Common myeloid progenitor, CD34-positive (primary cell): ENCODE data around the gene LASP1NB.
"Not testable (repeated sequence)": the region's sequence is repeated elsewhere in the genome, so short reads cannot be mapped to it uniquely, and the experiment has no call there.

Experiments used
- CTCF ChIA-PET: fragments of 350-600 bp; sonication (Branson Sonifier 250); formaldehyde crosslinking; loops from one replicate; lab custom pipeline; 2021; ENCODE audit warnings: antibody characterized with exemption; lab: Charles Lee
- POLR2A ChIA-PET: fragments of 350-600 bp; sonication (Branson Sonifier 250); formaldehyde crosslinking; loops from one replicate; lab custom pipeline; 2021; ENCODE audit warnings: antibody characterized with exemption; lab: Charles Lee
- DNase-seq, 3 donors: peaks; one replicate each; pipeline versions ENCODE4 v3.0.0 to v3.0.0-alpha.2; 2013
- H3K27ac ChIP-seq, 2 experiments: 1 replicate in 1 of 2; 2 replicates in 1 of 2; pipeline ENCODE4 v1.7.0; 2013; ENCODE audit warnings: inconsistent platforms in 2 of 2, low read length in 2 of 2, mild to moderate bottlenecking in 2 of 2, low read depth in 1 of 2, moderate library complexity in 1 of 2; ENCODE audit not compliant: severe bottlenecking in 2 of 2, insufficient read depth in 1 of 2, poor library complexity in 1 of 2
- H3K27me3 ChIP-seq, 5 experiments: replicated peaks in 2 of 5; 1 replicate in 3 of 5; 2 replicates in 2 of 5; pipeline versions ENCODE4 v1.6.1 to v1.7.0; 2013; ENCODE audit warnings: low read length in 4 of 5, mild to moderate bottlenecking in 2 of 5, moderate library complexity in 2 of 5, inconsistent platforms in 1 of 5; ENCODE audit not compliant: insufficient read depth in 5 of 5, control insufficient read depth in 4 of 5
- H3K36me3 ChIP-seq, 4 experiments: 1 replicate in 2 of 4; 2 replicates in 2 of 4; pipeline versions ENCODE4 v1.6.1 to v1.7.0; 2013; ENCODE audit warnings: low read length in 3 of 4, control low read depth in 1 of 4, mild to moderate bottlenecking in 1 of 4; ENCODE audit not compliant: control insufficient read depth in 4 of 4, insufficient read depth in 4 of 4
- H3K4me1 ChIP-seq, 4 experiments: 1 replicate in 3 of 4; 2 replicates in 1 of 4; pipeline versions ENCODE4 v1.6.1 to v1.7.1; 2013; ENCODE audit warnings: low read length in 3 of 4, mild to moderate bottlenecking in 3 of 4, control low read depth in 1 of 4, inconsistent platforms in 1 of 4, moderate library complexity in 1 of 4; ENCODE audit not compliant: control insufficient read depth in 4 of 4, insufficient read depth in 4 of 4; ENCODE audit errors: control extremely low read depth in 1 of 4
- H3K4me3 ChIP-seq, 7 experiments: 1 replicate in 4 of 7; 2 replicates in 3 of 7; pipeline versions ENCODE4 v1.5.1 to v1.7.0; 2013; ENCODE audit warnings: mild to moderate bottlenecking in 7 of 7, low read length in 6 of 7, moderate library complexity in 6 of 7, inconsistent platforms in 2 of 7, low read depth in 2 of 7, control low read depth in 1 of 7; ENCODE audit not compliant: insufficient read depth in 4 of 7, control insufficient read depth in 1 of 7; ENCODE audit errors: extremely low read depth in 1 of 7
- H3K9me3 ChIP-seq, 5 experiments: 1 replicate in 4 of 5; 2 replicates in 1 of 5; pipeline versions ENCODE4 v1.6.1 to v1.7.1; 2013; ENCODE audit warnings: low read length in 4 of 5, mild to moderate bottlenecking in 2 of 5, inconsistent platforms in 1 of 5, low read depth in 1 of 5, moderate library complexity in 1 of 5; ENCODE audit not compliant: control insufficient read depth in 4 of 5, insufficient read depth in 2 of 5; ENCODE audit errors: control extremely low read depth in 1 of 5
- WGBS: methylation state at CpG from one replicate; pipeline ENCODE4 v1.1.5; 2013; ENCODE audit not compliant: insufficient coverage; 5-methylcytosine and 5-hydroxymethylcytosine counted together

LASP1NB gene

GRCh38 chr17:38947189-38947588, 21.8 kb downstream of the LASP1NB start:
- Histone ChIP-seq H3K4me3 (no peak overlapping the region), H3K36me3 (no peaks in the 10 kb centered on the region), H3K27ac (no peak overlapping the region), H3K4me1 (no peaks in the 10 kb centered on the region), H3K27me3 (no peaks in the 10 kb centered on the region), H3K9me3 (no peaks in the 10 kb centered on the region)
- POLR2A ChIA-PET, result no interaction called here
- CTCF ChIA-PET, result no interaction called here
- DNase-seq, result peak in 2 of 3 donors; percentile 35 to 43
- WGBS, result 100% methylated on average over 2 of the region's 2 CpGs

GRCh38 chr17:38953800-38954199, 28.4 kb downstream of the LASP1NB start:
- DNase-seq, H3K4me3 ChIP-seq, H3K27me3 ChIP-seq, CTCF ChIA-PET, H3K36me3 ChIP-seq, H3K9me3 ChIP-seq, H3K4me1 ChIP-seq, POLR2A ChIA-PET, H3K27ac ChIP-seq: not testable (repeated sequence)
- WGBS, result no CpG with 5 or more reads among the region's 7 CpGs

- H3K36me3 ChIP-seq, result no peaks in the 10 kb centered on the region
- H3K4me3 ChIP-seq, result no peak overlapping the region
- no peaks in the 10 kb centered on the region for H3K9me3 ChIP-seq
- no peaks in the 10 kb centered on the region for H3K27me3 ChIP-seq
- DNase-seq, result no peak
- H3K27ac ChIP-seq, result no peak overlapping the region
- no peaks in the 10 kb centered on the region for H3K4me1 ChIP-seq
- WGBS, result no CpG with 5 or more reads among the region's 1 CpG
- POLR2A ChIA-PET, result no interaction called here
- CTCF ChIA-PET, result interaction anchor here (0.6 kb wide), 1 partner anchor 1008 kb away, joined by 4 read pairs; no protein-coding TSS in a partner anchor
These were observed 32.9 kb downstream of the LASP1NB start for GRCh38 chr17:38958326-38958725.

- no peak for DNase-seq
- CTCF ChIA-PET, result interaction anchor here (0.6 kb wide), 1 partner anchor 1008 kb away, joined by 4 read pairs; no protein-coding TSS in a partner anchor
These were observed 33.3 kb downstream of the LASP1NB start for GRCh38 chr17:38958756-38959155.

DNA sequence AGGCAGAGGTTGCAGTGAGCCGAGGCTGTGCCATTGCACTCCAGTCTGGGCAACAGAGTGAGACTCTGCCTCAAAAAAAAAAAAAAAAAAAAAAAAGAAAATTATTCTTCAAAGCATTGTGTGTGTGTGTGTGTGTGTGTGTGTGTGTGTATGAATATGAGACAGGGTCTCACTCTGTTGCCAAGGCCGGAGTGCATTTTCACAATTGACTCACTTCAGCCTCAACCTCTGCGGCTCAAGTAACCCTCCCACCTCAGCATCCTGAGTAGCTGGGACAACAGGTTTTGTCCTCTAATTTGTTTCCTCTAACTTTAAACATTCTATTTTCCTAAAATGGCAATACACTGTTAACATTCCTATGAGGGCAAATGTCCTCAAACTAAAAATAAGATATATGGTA, 34.1 kb downstream of the LASP1NB start:
- WGBS, result 100% methylated on average over 1 of the region's 3 CpGs
- H3K36me3 ChIP-seq, result no peaks in the 10 kb centered on the region
- ChIA-PET POLR2A (no interaction called here), CTCF (interaction anchor here (1.1 kb wide), 1 partner anchor 52 kb away, joined by 3 read pairs; no protein-coding TSS in a partner anchor)
- no peaks in the 10 kb centered on the region for H3K9me3 ChIP-seq
- no peak overlapping the region for H3K4me3 ChIP-seq
- no peaks in the 10 kb centered on the region for H3K27me3 ChIP-seq
- H3K4me1 ChIP-seq, result no peaks in the 10 kb centered on the region
- no peak overlapping the region for H3K27ac ChIP-seq
- DNase-seq, result no peak

More at GRCh38 chr17:38958756-38959155, 33.3 kb downstream of the LASP1NB start:
- Histone ChIP-seq H3K4me1 (no peaks in the 10 kb centered on the region), H3K9me3 (no peaks in the 10 kb centered on the region), H3K4me3 (no peak overlapping the region), H3K27me3 (no peaks in the 10 kb centered on the region), H3K36me3 (no peaks in the 10 kb centered on the region), H3K27ac (no peak overlapping the region)
- POLR2A ChIA-PET, result no interaction called here

DNA sequence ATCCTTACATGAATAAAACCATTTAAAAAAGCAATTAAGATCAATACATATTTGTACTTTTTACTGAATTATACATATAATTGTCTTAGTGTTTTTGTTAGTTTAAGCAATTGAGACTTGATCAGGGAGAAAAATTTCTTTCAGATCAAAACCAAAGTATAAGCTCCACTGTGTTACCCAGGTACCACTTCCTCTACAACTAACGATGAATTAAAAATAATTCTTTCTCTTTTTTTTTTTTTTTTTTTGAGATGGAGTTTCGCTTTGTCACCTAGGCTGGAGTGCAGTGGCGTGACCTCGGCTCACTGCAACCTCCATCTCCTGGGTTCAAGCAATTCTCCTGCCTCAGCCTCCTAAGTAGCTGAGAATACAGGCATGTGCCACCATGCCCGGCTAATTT, 35.0 kb downstream of the LASP1NB start:
- ChIA-PET CTCF (interaction anchor here (1.1 kb wide), 1 partner anchor 53 kb away, joined by 3 read pairs; no protein-coding TSS in a partner anchor), POLR2A (interaction anchor here (0.6 kb wide), 1 partner anchor 19 kb away, joined by 3 read pairs; no protein-coding TSS in a partner anchor)
- H3K36me3 ChIP-seq, result no peaks in the 10 kb centered on the region
- no peaks in the 10 kb centered on the region for H3K27me3 ChIP-seq
- no peak overlapping the region for H3K4me3 ChIP-seq
- H3K27ac ChIP-seq, result no peak overlapping the region
- no peaks in the 10 kb centered on the region for H3K4me1 ChIP-seq
- no peak for DNase-seq
- H3K9me3 ChIP-seq, result no peaks in the 10 kb centered on the region
- WGBS, result 80% methylated on average over 3 of the region's 5 CpGs

DNA sequence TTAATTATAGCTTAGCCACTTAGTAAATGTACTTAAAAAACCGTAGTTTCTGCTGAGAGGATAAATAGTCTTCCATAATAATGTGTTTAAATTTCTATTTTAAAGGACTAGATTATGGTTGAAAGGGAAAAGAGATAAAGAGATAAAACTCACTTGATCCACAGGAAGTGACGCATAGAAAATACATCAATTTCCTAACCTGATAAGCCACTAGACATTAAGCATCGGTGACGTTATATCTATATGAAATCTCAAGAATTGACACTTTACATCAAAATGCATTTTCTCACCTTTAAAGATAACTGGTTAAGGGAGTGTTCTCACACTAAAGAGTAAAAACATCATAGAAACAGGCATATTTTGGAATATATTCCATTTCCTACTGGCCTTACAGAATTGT, 36.0 kb downstream of the LASP1NB start:
- Histone ChIP-seq H3K4me3 (no peak overlapping the region), H3K27ac (no peak overlapping the region), H3K36me3 (no peaks in the 10 kb centered on the region), H3K4me1 (no peaks in the 10 kb centered on the region), H3K27me3 (no peaks in the 10 kb centered on the region), H3K9me3 (no peaks in the 10 kb centered on the region)
- 100% methylated on average over 2 of the region's 4 CpGs for WGBS
- no peak for DNase-seq
- POLR2A ChIA-PET, result no interaction called here
- CTCF ChIA-PET, result no interaction called here
